H9 (cell line): Measurements from ENCODE around the gene ASIC3. TPM values are rescaled to one million over a fixed set of nuclear protein-coding genes. Genes with fewer than 3 reads are reported as not detected.

Experiments used
- DNase-seq: peaks from one replicate; pipeline ENCODE4 v3.0.0-alpha.2; 2017
- H2AFZ ChIP-seq: one replicate; pipeline ENCODE4 v1.6.1; 2013; ENCODE audit warnings: mild to moderate bottlenecking, low read length, control low read depth, moderate library complexity
- H2AK5ac ChIP-seq: 2 replicates; pipeline ENCODE4 v1.6.1; 2013; ENCODE audit warnings: low read length, control low read depth, mixed read lengths; ENCODE audit not compliant: insufficient read length
- H2BK120ac ChIP-seq: one replicate; pipeline ENCODE4 v1.6.1; 2013; ENCODE audit warnings: low read depth, mild to moderate bottlenecking, low read length, control low read depth, inconsistent platforms; ENCODE audit not compliant: poor library complexity, severe bottlenecking
- H2BK12ac ChIP-seq: 2 replicates; pipeline ENCODE4 v1.6.1; 2013; ENCODE audit warnings: low read length, control low read depth, mixed read lengths, low read depth; ENCODE audit not compliant: insufficient read length
- H2BK15ac ChIP-seq: 2 replicates; pipeline ENCODE4 v1.6.1; 2013; ENCODE audit warnings: low read depth, low read length, control low read depth
- H2BK20ac ChIP-seq: one replicate; pipeline ENCODE4 v1.6.1; 2013; ENCODE audit warnings: low read depth, mild to moderate bottlenecking, low read length, control low read depth, inconsistent platforms; ENCODE audit not compliant: poor library complexity, severe bottlenecking
- H2BK5ac ChIP-seq: 2 replicates; pipeline ENCODE4 v1.6.1; 2013; ENCODE audit warnings: low read length, control low read depth, mixed read lengths; ENCODE audit not compliant: insufficient read length
- H3K14ac ChIP-seq: 2 replicates; pipeline ENCODE4 v1.6.1; 2013; ENCODE audit warnings: low read length, control low read depth; ENCODE audit not compliant: insufficient read depth
- H3K18ac ChIP-seq: 2 replicates; pipeline ENCODE4 v1.6.1; 2013; ENCODE audit warnings: low read depth, mild to moderate bottlenecking, mixed read lengths, low read length, control low read depth; ENCODE audit not compliant: insufficient read length
- H3K23ac ChIP-seq: 2 replicates; pipeline ENCODE4 v1.6.1; 2013; ENCODE audit warnings: low read length, control low read depth, mixed read lengths, low read depth; ENCODE audit not compliant: insufficient read length
- H3K23me2 ChIP-seq: 2 replicates; pipeline ENCODE4 v1.6.1; 2013; ENCODE audit warnings: low read depth, mild to moderate bottlenecking, mixed read lengths, low read length, control low read depth; ENCODE audit not compliant: insufficient read length, poor library complexity, severe bottlenecking
- H3K27ac ChIP-seq: 2 replicates; pipeline ENCODE4 v1.5.1; 2013; ENCODE audit warnings: low read length, control low read depth, mixed read lengths, low read depth; ENCODE audit not compliant: insufficient read length
- H3K27me3 ChIP-seq: 2 replicates; pipeline ENCODE4 v1.6.1; 2013; ENCODE audit warnings: low read length, control low read depth, inconsistent platforms; ENCODE audit not compliant: insufficient read depth
- H3K4ac ChIP-seq: 2 replicates; pipeline ENCODE4 v1.6.1; 2013; ENCODE audit warnings: low read depth, mild to moderate bottlenecking, control low read depth, inconsistent platforms, low read length, moderate library complexity
- H3K4me1 ChIP-seq: 2 replicates; pipeline ENCODE4 v1.6.1; 2013; ENCODE audit warnings: low read length, control low read depth, inconsistent platforms; ENCODE audit not compliant: insufficient read depth
- H3K4me2 ChIP-seq: 2 replicates; pipeline ENCODE4 v1.6.1; 2013; ENCODE audit warnings: low read length, control low read depth, mixed read lengths; ENCODE audit not compliant: insufficient read length, insufficient read depth
- H3K56ac ChIP-seq: 2 replicates; pipeline ENCODE4 v1.6.1; 2013; ENCODE audit warnings: low read depth, mild to moderate bottlenecking, mixed read lengths, low read length, control low read depth; ENCODE audit not compliant: insufficient read length
- H3K79me1 ChIP-seq: 2 replicates; pipeline ENCODE4 v1.6.1; 2013; ENCODE audit warnings: low read depth, mild to moderate bottlenecking, moderate library complexity, low read length, control low read depth, inconsistent platforms; ENCODE audit not compliant: insufficient read depth, poor library complexity, severe bottlenecking
- H3K79me2 ChIP-seq: 2 replicates; pipeline ENCODE4 v1.6.1; 2013; ENCODE audit warnings: low read length, control low read depth, inconsistent platforms; ENCODE audit not compliant: insufficient read depth
- H3K9ac ChIP-seq: 2 replicates; pipeline ENCODE4 v1.6.1; 2013; ENCODE audit warnings: low read length, control low read depth, mixed read lengths; ENCODE audit not compliant: insufficient read length; ENCODE audit errors: extremely low read depth
- H3K9me3 ChIP-seq: one replicate; pipeline ENCODE4 v1.6.1; 2013; ENCODE audit warnings: low read depth, low read length, inconsistent platforms; ENCODE audit not compliant: control insufficient read depth
- H3T11ph ChIP-seq: one replicate; pipeline ENCODE4 v1.6.1; 2013; ENCODE audit warnings: mild to moderate bottlenecking, low read length, control low read depth, inconsistent platforms
- H4K20me1 ChIP-seq: one replicate; pipeline ENCODE4 v1.6.1; 2013; ENCODE audit not compliant: control insufficient read depth, insufficient read length, insufficient read depth
- H4K5ac ChIP-seq: 2 replicates; pipeline ENCODE4 v1.6.1; 2013; ENCODE audit warnings: low read depth, mild to moderate bottlenecking, mixed read lengths, low read length, control low read depth; ENCODE audit not compliant: insufficient read length
- H4K8ac ChIP-seq: replicated peaks from 2 replicates; pipeline ENCODE4 v1.6.1; 2013; ENCODE audit warnings: low read length, control low read depth, mixed read lengths, low read depth; ENCODE audit not compliant: insufficient read length
- H4K91ac ChIP-seq: 2 replicates; pipeline ENCODE4 v1.6.1; 2013; ENCODE audit warnings: low read depth, mild to moderate bottlenecking, moderate library complexity, mixed read lengths, low read length, control low read depth; ENCODE audit not compliant: insufficient read length
- H3K27ac Mint-ChIP-seq, 3 experiments: 2 replicates in 2 of 3; 3 replicates in 1 of 3; pipeline ENCODE4 v1.8.0; 2020 to 2021; ENCODE audit warnings: mixed read lengths in 3 of 3, mild to moderate bottlenecking in 1 of 3, moderate library complexity in 1 of 3
- H3K27me3 Mint-ChIP-seq: 2 replicates; pipeline ENCODE4 v1.8.0; 2021; ENCODE audit warnings: low read depth, mild to moderate bottlenecking, moderate library complexity, mixed read lengths
- H3K36me3 Mint-ChIP-seq, 3 experiments: 2 replicates in 2 of 3; 3 replicates in 1 of 3; pipeline ENCODE4 v1.8.0; 2020 to 2021; ENCODE audit warnings: low read depth in 3 of 3, mixed read lengths in 3 of 3; ENCODE audit not compliant: insufficient read depth in 1 of 3
- H3K4me1 Mint-ChIP-seq, 2 experiments: 2 replicates each; pipeline ENCODE4 v1.8.0; 2020; ENCODE audit warnings: mixed read lengths in 2 of 2
- H3K4me3 Mint-ChIP-seq, 2 experiments: 2 replicates in 1 of 2; 3 replicates in 1 of 2; pipeline ENCODE4 v1.8.0; 2020 to 2021; ENCODE audit warnings: mild to moderate bottlenecking in 2 of 2, mixed read lengths in 2 of 2, moderate library complexity in 1 of 2
- H3K9me3 Mint-ChIP-seq, 2 experiments: 2 replicates in 1 of 2; 3 replicates in 1 of 2; pipeline ENCODE4 v1.8.0; 2020; ENCODE audit warnings: mild to moderate bottlenecking in 2 of 2, mixed read lengths in 2 of 2, moderate library complexity in 1 of 2
- CTCF ChIP-seq: fragments of 200-600 bp; sonication (generic); conservative IDR thresholded peaks from 3 replicates; pipeline ENCODE4 v1.8.0; 2021; ENCODE audit warnings: antibody characterized with exemption, mild to moderate bottlenecking
- WGBS: extraction: QIAGEN DNeasy Blood & Tissue Kit; methylation state at CpG from one replicate; pipeline ENCODE4 v1.1.7; 2013; ENCODE audit warnings: missing lambda C conversion rate, low lambda C conversion rate, mixed read lengths; ENCODE audit not compliant: insufficient read length; ENCODE audit errors: extremely low coverage; 5-methylcytosine and 5-hydroxymethylcytosine counted together
- total RNA-seq: library from RNA; stranded (reverse); gene quantifications from 2 replicates; pipeline ENCODE4 v1.2.1, GENCODE V29; 2021

Gene ASIC3
- total RNA-seq, 1 experiment from 2014 or later, result 1.7 TPM

GRCh38 chr7:151057989-151058780 is 9.9 kb downstream of the ASIC3 start:
- TF ChIP-seq CTCF, result no peak
- Mint-ChIP-seq H3K4me3 (peak overlapping the region; percentile 78 to 91), H3K9me3 (no peaks in the 10 kb centered on the region; a peak in 1 of 5 replicates), H3K27ac (peak overlapping the region in 2 of 3 experiments; percentile 82 to 93; a peak in 4 of 7 replicates), H3K4me1 (peaks cover 37 to 48% of the 10 kb centered on the region in 2 experiments), H3K36me3 (peaks cover 0 to 8% (median 0%) of the 10 kb centered on the region in 3 experiments; a peak in 3 of 7 replicates), H3K27me3 (peaks cover 22% of the 10 kb centered on the region)
- Histone ChIP-seq H3K23me2 (peaks cover 41% of the 10 kb centered on the region), H3K4ac (no peak overlapping the region), H3K9me3 (no peaks in the 10 kb centered on the region), H4K91ac (no peak overlapping the region), H2BK12ac (no peak overlapping the region), H4K20me1 (no peaks in the 10 kb centered on the region), H2AK5ac (no peak overlapping the region), H2BK120ac (no peak overlapping the region), H3K9ac (no peak overlapping the region), H3K23ac (no peak overlapping the region), H2BK15ac (no peak overlapping the region), H3K56ac (no peak overlapping the region), H2BK5ac (no peak overlapping the region), H4K8ac (no peak overlapping the region), H3K27ac (no peak overlapping the region), H3K79me1 (no peaks in the 10 kb centered on the region), H3K18ac (peak overlapping the region; percentile 55), H2AFZ (no peak overlapping the region), H2BK20ac (no peak overlapping the region), H3K79me2 (no peaks in the 10 kb centered on the region), H4K5ac (no peak overlapping the region), H3K27me3 (no peaks in the 10 kb centered on the region; the same call in 1 of the 2 replicates), H3T11ph (no peak overlapping the region), H3K4me1 (peaks cover 8% of the 10 kb centered on the region), H3K4me2 (peak overlapping the region; percentile 58), H3K14ac (no peak overlapping the region)
- DNase-seq, result peak; percentile 100
- no CpG with 5 or more reads among the region's 46 CpGs for WGBS
